ENCODE results near the gene PWWP2A.

GRCh38 chr5:160119905-160120266 is 636 bp upstream of the PWWP2A start:
- TF ChIP-seq CTCF (conservative IDR thresholded peaks at IDR 0.05 in 1 of 2, IDR thresholded peaks at IDR 0.05 in 1 of 2; ENCODE audit: extremely low read depth in 1 of 2, insufficient read depth in 1 of 2, low read depth in 1 of 2, low read length in 2 of 2) = peak in 1 of 2 donors; percentile 7
- TF ChIP-seq EZH2 (IDR thresholded peaks at IDR 0.05; ENCODE audit: borderline replicate concordance, low read length) = no peak

All from mammary epithelial cell (primary cell).